ENCODE data around the gene CCDC158. TPM values are rescaled to one million over a fixed set of nuclear protein-coding genes. Genes with fewer than 3 reads are reported as not detected.

The CCDC158 gene
- total and polyA plus RNA-seq, 2 donors (not counting 3 experiments of a cell fraction or from before 2014, with no cell fraction given): not detected

- FAIRE-seq: no peak
- Histone ChIP-seq H3K9me3 (replicated peaks; ENCODE audit: control insufficient read depth, insufficient read depth, low read length) (no peaks in the 10 kb centered on the region), H3K27ac (ENCODE audit: insufficient read depth, low read depth, low read length) (no peak overlapping the region), H3K4me3 (replicated peaks in 1 of 3; ENCODE audit: insufficient read depth in 1 of 3, low read depth in 1 of 3, low read length in 3 of 3) (no peak overlapping the region), H3K36me3 (ENCODE audit: control insufficient read depth in 2 of 2, extremely low read depth in 1 of 2, insufficient read depth in 2 of 2, low read length in 2 of 2) (no peaks in the 10 kb centered on the region), H3K4me2 (ENCODE audit: insufficient read depth, low read length) (no peak overlapping the region), H4K20me1 (replicated peaks; ENCODE audit: control insufficient read depth, extremely low read depth, insufficient read depth, low read length) (no peaks in the 10 kb centered on the region), H3K4me1 (ENCODE audit: control insufficient read depth, extremely low read depth, insufficient read depth, low read length) (no peaks in the 10 kb centered on the region), H2AFZ (ENCODE audit: low read depth, low read length) (no peak overlapping the region), H3K79me2 (ENCODE audit: control insufficient read depth, insufficient read depth, low read length) (no peaks in the 10 kb centered on the region), H3K9me1 (replicated peaks; ENCODE audit: control insufficient read depth, extremely low read depth, insufficient read depth, low read length) (no peaks in the 10 kb centered on the region), H3K27me3 (ENCODE audit: control insufficient read depth in 2 of 2, insufficient read depth in 2 of 2, low read length in 2 of 2) (peaks cover 15 to 24% of the 10 kb centered on the region in 2 experiments), H3K9ac (replicated peaks; ENCODE audit: extremely low read depth, insufficient read depth, low read length) (no peak overlapping the region)
- no TSS peak for BruUV-seq (replicated peaks)
- intact Hi-C loops (cut with micrococcal nuclease): no loop called here
- DNase-seq (ENCODE audit: low read depth, low spot score): no peak
- no peak for TF ChIP-seq GATA2 (IDR thresholded peaks at IDR 0.05; ENCODE audit: insufficient read depth, insufficient read length, low read depth, low read length)
- TF ChIP-seq JUN (IDR thresholded peaks at IDR 0.05; ENCODE audit: borderline replicate concordance, insufficient read depth, insufficient read length, low read depth): no peak
- TF ChIP-seq, protein P1, sequence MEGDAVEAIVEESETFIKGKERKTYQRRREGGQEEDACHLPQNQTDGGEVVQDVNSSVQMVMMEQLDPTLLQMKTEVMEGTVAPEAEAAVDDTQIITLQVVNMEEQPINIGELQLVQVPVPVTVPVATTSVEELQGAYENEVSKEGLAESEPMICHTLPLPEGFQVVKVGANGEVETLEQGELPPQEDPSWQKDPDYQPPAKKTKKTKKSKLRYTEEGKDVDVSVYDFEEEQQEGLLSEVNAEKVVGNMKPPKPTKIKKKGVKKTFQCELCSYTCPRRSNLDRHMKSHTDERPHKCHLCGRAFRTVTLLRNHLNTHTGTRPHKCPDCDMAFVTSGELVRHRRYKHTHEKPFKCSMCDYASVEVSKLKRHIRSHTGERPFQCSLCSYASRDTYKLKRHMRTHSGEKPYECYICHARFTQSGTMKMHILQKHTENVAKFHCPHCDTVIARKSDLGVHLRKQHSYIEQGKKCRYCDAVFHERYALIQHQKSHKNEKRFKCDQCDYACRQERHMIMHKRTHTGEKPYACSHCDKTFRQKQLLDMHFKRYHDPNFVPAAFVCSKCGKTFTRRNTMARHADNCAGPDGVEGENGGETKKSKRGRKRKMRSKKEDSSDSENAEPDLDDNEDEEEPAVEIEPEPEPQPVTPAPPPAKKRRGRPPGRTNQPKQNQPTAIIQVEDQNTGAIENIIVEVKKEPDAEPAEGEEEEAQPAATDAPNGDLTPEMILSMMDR (IDR thresholded peaks at IDR 0.05; ENCODE audit: extremely low read depth in 1 of 2, insufficient read depth in 1 of 2, low read depth in 1 of 2, low read length in 2 of 2): no peak
- TF ChIP-seq POLR2AphosphoS5 (IDR thresholded peaks at IDR 0.05; ENCODE audit: insufficient read depth, low read depth, low read length): no peak
- no peak for TF ChIP-seq EZH2 (IDR thresholded peaks at IDR 0.05; ENCODE audit: borderline replicate concordance, low read depth, low read length, severe bottlenecking)
- no peak for TF ChIP-seq FOS (IDR thresholded peaks at IDR 0.05; ENCODE audit: borderline replicate concordance, insufficient read depth, low read length)
- TF ChIP-seq, protein P2, sequence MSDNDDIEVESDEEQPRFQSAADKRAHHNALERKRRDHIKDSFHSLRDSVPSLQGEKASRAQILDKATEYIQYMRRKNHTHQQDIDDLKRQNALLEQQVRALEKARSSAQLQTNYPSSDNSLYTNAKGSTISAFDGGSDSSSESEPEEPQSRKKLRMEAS (IDR thresholded peaks at IDR 0.05; ENCODE audit: insufficient read depth, insufficient read length): no peak
- TF ChIP-seq POLR2A (IDR thresholded peaks at IDR 0.05; ENCODE audit: low read depth, low read length): no peak
- no peak for TF ChIP-seq MYC (IDR thresholded peaks at IDR 0.05; ENCODE audit: low read depth, low read length)
- ChIA-PET CTCF (no interaction called here), POLR2A (no interaction called here)
- dilution Hi-C loops (cut with MboI; ENCODE audit: extremely low pct_ligation_motif_present, low sequenced_read_pairs): no loop called here
These were observed 148.9 kb downstream of the CCDC158 start for GRCh38 chr4:76272073-76272472.

Data from endothelial cell of umbilical vein (primary cell).